ENCODE measurements around the gene PPP1R13L. TPM values are rescaled to one million over a fixed set of nuclear protein-coding genes. Genes with fewer than 3 reads are reported as not detected.
"Not testable (repeated sequence)": the region's sequence is repeated elsewhere in the genome, so short reads cannot be mapped to it uniquely, and the experiment has no call there.

The PPP1R13L gene
- total RNA-seq, 4 donors from 2014 or later: 195 to 597 (median 280) TPM

GRCh38 chr19:45439190-45439568 lies 34.3 kb upstream of the PPP1R13L start:
- Histone ChIP-seq H3K4me3 (peak overlapping the region; percentile 83), H3K27me3 (no peaks in the 10 kb centered on the region), H3K4me1 (peaks cover 35% of the 10 kb centered on the region), H3K27ac (peak overlapping the region; percentile 91), H3K36me3 (no peaks in the 10 kb centered on the region), H3K9me3 (no peaks in the 10 kb centered on the region)
- TF ChIP-seq POLR2AphosphoS5 (IDR thresholded peaks at IDR 0.05) (no peak), CTCF (IDR thresholded peaks at IDR 0.05) (no peak), EP300 (IDR thresholded peaks at IDR 0.05) (no peak), POLR2A (IDR thresholded peaks at IDR 0.05) (no peak)
- no peak for DNase-seq (ENCODE audit: low spot score in 2 of 2)
- WGBS: 41% methylated on average over 10 of the region's 10 CpGs

GRCh38 chr19:45437328-45437727 lies 32.5 kb upstream of the PPP1R13L start:
- TF ChIP-seq POLR2A (IDR thresholded peaks at IDR 0.05): no peak
- 93% methylated on average over 3 of the region's 3 CpGs for WGBS

GRCh38 chr19:45432543-45432942 lies 27.7 kb upstream of the PPP1R13L start:
- H3K4me1 ChIP-seq: peaks cover 17% of the 10 kb centered on the region
- not testable (repeated sequence) for DNase-seq (ENCODE audit: low spot score in 2 of 2); H3K36me3 ChIP-seq; H3K27me3 ChIP-seq; H3K27ac ChIP-seq; H3K9me3 ChIP-seq; H3K4me3 ChIP-seq
- WGBS: 95% methylated on average over 5 of the region's 8 CpGs

More at GRCh38 chr19:45437328-45437727, 32.5 kb upstream of the PPP1R13L start:
- Histone ChIP-seq H3K27ac (no peak overlapping the region), H3K36me3 (no peaks in the 10 kb centered on the region), H3K9me3 (no peaks in the 10 kb centered on the region), H3K4me1 (peaks cover 18% of the 10 kb centered on the region), H3K4me3 (no peak overlapping the region), H3K27me3 (no peaks in the 10 kb centered on the region)
- DNase-seq (ENCODE audit: low spot score in 2 of 2): no peak

- not testable (repeated sequence) for DNase-seq (ENCODE audit: low spot score in 2 of 2); H3K36me3 ChIP-seq; H3K27ac ChIP-seq; H3K27me3 ChIP-seq; H3K9me3 ChIP-seq; H3K4me3 ChIP-seq
- WGBS: 53% methylated on average over 9 of the region's 9 CpGs
- peaks cover 29% of the 10 kb centered on the region for H3K4me1 ChIP-seq
Observed at GRCh38 chr19:45431008-45431407, 26.1 kb upstream of the PPP1R13L start.

GRCh38 chr19:45429896-45430295 lies 25.0 kb upstream of the PPP1R13L start:
- H3K4me3 ChIP-seq; H3K36me3 ChIP-seq; H3K27ac ChIP-seq; H3K27me3 ChIP-seq; H3K9me3 ChIP-seq; DNase-seq (ENCODE audit: low spot score in 2 of 2): not testable (repeated sequence)
- WGBS: 78% methylated on average over 11 of the region's 11 CpGs
- H3K4me1 ChIP-seq: peaks cover 40% of the 10 kb centered on the region

GRCh38 chr19:45428384-45429231 lies 23.7 kb upstream of the PPP1R13L start:
- Histone ChIP-seq H3K27ac (peak overlapping the region; percentile 65), H3K27me3 (no peaks in the 10 kb centered on the region), H3K4me1 (peaks cover 53% of the 10 kb centered on the region), H3K36me3 (no peaks in the 10 kb centered on the region), H3K9me3 (no peaks in the 10 kb centered on the region), H3K4me3 (peak overlapping the region; percentile 61)
- WGBS: 6% methylated on average over 32 of the region's 73 CpGs
- peak in 1 of 2 donors; percentile 37 for TF ChIP-seq CTCF (IDR thresholded peaks at IDR 0.05)
- TF ChIP-seq POLR2AphosphoS5 (IDR thresholded peaks at IDR 0.05): no peak
- DNase-seq (ENCODE audit: low spot score in 2 of 2): peak in 1 of 2 donors; percentile 80

- Histone ChIP-seq H3K4me1 (peaks cover 79% of the 10 kb centered on the region), H3K27me3 (no peaks in the 10 kb centered on the region), H3K36me3 (peaks cover 18% of the 10 kb centered on the region), H3K4me3 (peak overlapping the region; percentile 75), H3K9me3 (no peaks in the 10 kb centered on the region), H3K27ac (peak overlapping the region; percentile 81)
- WGBS: 6% methylated on average over 22 of the region's 24 CpGs
- peak in 1 of 2 donors; percentile 90 for DNase-seq (ENCODE audit: low spot score in 2 of 2)
- TF ChIP-seq CTCF (IDR thresholded peaks at IDR 0.05) (no peak), POLR2AphosphoS5 (IDR thresholded peaks at IDR 0.05) (peak in 2 of 3 donors; percentile 13 to 46), EP300 (IDR thresholded peaks at IDR 0.05) (no peak), POLR2A (IDR thresholded peaks at IDR 0.05) (no peak)
Observed at GRCh38 chr19:45424191-45425058, 19.6 kb upstream of the PPP1R13L start.

Measured in suprapubic skin (tissue), 4 donors.